GM12865 (cell line): Measurements from ENCODE around the gene BRD2.
A peak's percentile ranks its signal among the peaks of the same experiment; 100 is the strongest.

Experiments used
- DNase-seq: peaks from one replicate; pipeline ENCODE4 v3.0.0; 2010; ENCODE audit warnings: low read depth
- H3K4me3 ChIP-seq: 2 replicates; pipeline ENCODE4 v1.5.1; 2011; ENCODE audit warnings: mild to moderate bottlenecking, low read depth, low read length, control low read depth
- CTCF ChIP-seq: IDR thresholded peaks from 2 replicates; pipeline ENCODE4 v1.5.1; 2011; ENCODE audit warnings: low read length, control low read depth, low read depth, inconsistent platforms; ENCODE audit not compliant: insufficient read depth; ENCODE audit errors: missing control alignments

Gene BRD2

GRCh38 chr6:32943864-32944649 lies 24.3 kb upstream of the BRD2 start:
- DNase-seq, result peak; percentile 93
- peak overlapping the region; percentile 74 for H3K4me3 ChIP-seq
- no peak for TF ChIP-seq CTCF

- H3K4me3 ChIP-seq, result peak overlapping the region; percentile 33
- no peak for TF ChIP-seq CTCF
- peak; percentile 88 for DNase-seq
Measured at GRCh38 chr6:32945108-32945760, 23.2 kb upstream of the BRD2 start.

- no peak for DNase-seq
- TF ChIP-seq CTCF, result no peak
- H3K4me3 ChIP-seq, result no peak overlapping the region; the same call in 1 of the 2 replicates
Measured at GRCh38 chr6:32945953-32946352, 22.4 kb upstream of the BRD2 start.

- DNase-seq, result no peak
Measured at GRCh38 chr6:32946893-32947292, 21.5 kb upstream of the BRD2 start.

GRCh38 chr6:32947552-32948465 lies 20.6 kb upstream of the BRD2 start:
- TF ChIP-seq CTCF, result peak; percentile 67
- DNase-seq, result peak; percentile 78
- no peak overlapping the region; the same call in 1 of the 2 replicates for H3K4me3 ChIP-seq

More at GRCh38 chr6:32946893-32947292, 21.5 kb upstream of the BRD2 start:
- no peak for TF ChIP-seq CTCF
- H3K4me3 ChIP-seq, result no peak overlapping the region

- no peak for TF ChIP-seq CTCF
Measured at GRCh38 chr6:32949113-32949512, 19.3 kb upstream of the BRD2 start.

More at GRCh38 chr6:32949113-32949512, 19.3 kb upstream of the BRD2 start:
- no peak for DNase-seq
- no peak overlapping the region for H3K4me3 ChIP-seq
